RCC 7860 (cell line): ENCODE results near the gene ADRA2B.

ENCODE experiments used
- DNase-seq: peaks from one replicate; pipeline ENCODE4 v3.0.0-alpha.2; 2015; ENCODE audit warnings: low spot score
- FAIRE-seq: peaks from 2 replicates; lab custom pipeline; 2012; peaks lifted over from hg19 to GRCh38; lab: Jason Lieb, UNC

The ADRA2B gene

DNA sequence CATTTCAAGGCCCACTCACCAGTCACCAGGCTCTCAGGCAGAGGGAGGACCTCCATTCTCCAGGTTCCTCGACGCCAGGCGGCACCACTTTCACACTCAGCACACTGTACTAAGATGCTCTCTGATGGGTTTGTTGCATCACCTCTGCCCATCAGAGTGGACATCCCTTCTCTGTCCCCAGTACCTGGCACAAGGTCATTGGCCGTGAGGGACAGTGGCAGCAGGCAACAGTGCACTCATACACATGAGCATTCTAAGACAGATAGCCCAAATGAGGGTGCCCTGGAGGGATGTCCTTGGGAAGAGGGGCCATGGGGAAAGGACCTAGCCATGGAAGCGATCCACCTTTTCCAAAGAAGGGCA is 3.0 kb upstream of the ADRA2B start:
- FAIRE-seq (no peak), DNase-seq (no peak)

DNA sequence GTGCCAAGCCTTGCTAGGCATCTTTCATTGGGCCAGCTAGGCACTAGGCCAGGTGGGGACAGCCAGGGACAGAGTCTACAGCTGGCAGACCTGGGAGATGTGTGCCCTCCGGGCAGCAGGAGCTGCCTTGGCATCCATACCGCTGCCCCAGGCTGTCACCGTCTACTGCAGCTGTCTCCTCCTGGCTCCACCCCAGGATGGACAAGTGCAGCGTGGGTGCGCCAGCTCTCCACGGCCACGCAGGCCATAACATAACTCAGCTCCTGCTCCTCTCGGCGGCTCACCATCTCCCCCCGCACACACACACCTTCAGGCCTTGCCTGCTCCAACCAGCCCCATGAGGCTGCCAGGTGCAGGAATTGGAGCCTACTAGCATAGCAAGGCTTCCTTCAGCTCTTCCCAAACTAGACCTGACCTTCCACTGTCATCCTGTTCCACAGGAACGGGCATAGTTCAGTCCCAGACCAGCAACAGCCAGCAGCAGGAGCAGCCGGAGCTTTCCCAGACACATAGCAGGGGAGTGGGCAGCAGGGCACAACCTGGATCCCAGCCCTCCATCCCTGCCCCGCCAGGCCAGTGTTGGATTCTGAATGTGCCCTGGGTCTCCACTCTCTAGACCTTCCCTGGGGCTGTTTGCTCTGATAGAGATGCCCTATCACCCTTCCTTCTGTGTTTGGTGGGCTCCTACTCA is 2.5 kb upstream of the ADRA2B start:
- no peak for DNase-seq
- no peak for FAIRE-seq

GRCh38 chr2:96117701-96118588 is 1.6 kb upstream of the ADRA2B start:
- FAIRE-seq (no peak), DNase-seq (no peak)

DNA sequence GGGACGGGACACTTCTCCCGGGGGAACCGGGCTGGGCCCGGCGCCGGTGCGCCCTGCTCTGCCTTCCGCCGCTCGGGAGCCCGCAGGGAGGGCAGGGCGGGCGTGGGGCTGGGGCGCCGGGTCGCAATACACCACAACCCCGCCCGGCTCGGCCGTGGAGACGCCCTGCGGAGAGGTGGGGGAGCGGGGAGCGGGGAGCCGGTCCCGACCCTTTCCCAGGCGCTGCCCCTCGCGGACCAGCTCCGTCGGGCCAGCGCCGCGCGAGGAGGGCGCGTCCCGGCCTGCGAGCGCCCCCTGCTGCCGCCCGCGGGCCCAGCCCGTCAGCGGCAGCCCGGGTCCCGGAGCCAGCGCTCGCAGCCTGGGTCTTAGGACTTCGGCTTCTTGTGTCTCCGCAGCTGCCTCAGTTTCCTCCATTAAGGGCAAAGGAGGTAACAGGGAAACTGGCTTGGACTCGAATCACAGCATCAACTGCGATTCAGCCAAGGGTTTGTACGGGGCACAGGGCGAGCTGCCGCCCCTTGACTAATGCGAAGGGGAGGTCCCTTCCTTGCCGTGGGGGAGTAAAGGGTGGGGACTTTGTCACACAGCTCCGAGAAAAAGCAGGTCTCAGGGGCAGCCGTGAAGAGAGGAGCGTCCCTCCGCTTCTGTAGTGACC is 635 bp upstream of the ADRA2B start:
- no peak for FAIRE-seq

GRCh38 chr2:96115631-96116423 is 544 bp downstream of the ADRA2B start:
- FAIRE-seq, result no peak
- DNase-seq, result no peak

More for the DNA sequence above, 635 bp upstream of the ADRA2B start:
- no peak for DNase-seq

- DNase-seq (no peak), FAIRE-seq (no peak)
Measured at GRCh38 chr2:96114903-96115581, 1.3 kb downstream of the ADRA2B start.

GRCh38 chr2:96114546-96114902 is 1.8 kb downstream of the ADRA2B start:
- DNase-seq (no peak), FAIRE-seq (no peak)

GRCh38 chr2:96113951-96114350 is 2.4 kb downstream of the ADRA2B start:
- DNase-seq (no peak), FAIRE-seq (no peak)

DNA sequence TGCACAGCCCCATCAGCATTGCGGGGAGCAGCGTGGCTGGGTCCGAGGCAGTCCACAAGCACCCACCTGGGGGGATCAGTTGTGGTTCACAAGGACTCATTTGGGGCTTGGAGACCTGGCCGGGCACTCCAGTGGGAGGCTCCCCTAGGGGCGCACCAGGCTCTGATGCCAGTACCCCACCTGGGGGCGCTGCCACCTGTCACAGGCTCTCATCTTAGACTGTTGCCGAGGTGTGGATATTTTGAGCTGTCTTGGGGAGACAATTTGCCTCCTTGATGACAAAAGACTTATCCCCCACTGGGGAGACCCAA is 3.0 kb downstream of the ADRA2B start:
- no peak for FAIRE-seq

DNA sequence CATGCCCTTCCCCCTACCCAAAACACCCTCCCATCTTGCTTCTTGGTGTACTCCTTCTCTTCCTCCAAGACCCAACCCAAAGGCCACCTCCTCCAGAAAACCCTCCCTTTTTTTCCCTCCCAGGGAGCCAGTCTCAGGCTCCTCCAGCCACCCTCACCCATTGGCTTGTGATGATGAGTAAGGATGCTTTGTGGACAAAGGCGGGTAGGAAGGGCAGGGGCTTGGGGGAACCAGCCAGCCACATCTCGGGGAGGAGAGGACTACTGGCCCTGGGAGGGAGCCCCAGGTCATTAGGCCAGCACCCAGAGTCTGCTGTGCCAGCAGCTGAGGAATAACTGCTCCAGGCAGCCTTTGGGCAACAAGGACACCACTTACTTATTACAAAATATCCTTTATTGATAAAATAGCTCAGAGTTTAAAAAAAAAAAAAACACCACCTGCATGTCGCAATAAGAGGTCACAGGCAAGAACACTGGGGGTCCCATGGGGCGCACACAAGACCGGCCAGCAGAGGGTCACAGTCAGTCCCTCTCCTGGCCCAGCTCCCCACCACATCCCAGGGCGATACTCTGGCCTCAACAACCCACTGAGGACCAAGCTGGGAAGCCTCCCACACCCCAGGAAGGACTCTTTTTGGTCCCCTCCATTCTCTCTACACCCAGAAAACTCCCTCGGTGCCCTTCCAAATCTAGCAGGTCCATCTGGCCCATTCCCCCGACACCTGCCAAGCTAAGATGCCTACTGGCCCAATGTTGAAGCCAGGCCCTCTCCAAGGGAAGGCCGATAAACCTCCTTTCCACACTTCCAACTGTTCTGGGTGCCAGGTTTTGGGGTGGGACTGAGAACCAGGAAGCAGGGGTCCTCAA is 3.6 kb downstream of the ADRA2B start:
- DNase-seq (no peak), FAIRE-seq (no peak)

More for the DNA sequence above, 3.0 kb downstream of the ADRA2B start:
- DNase-seq, result no peak

DNA sequence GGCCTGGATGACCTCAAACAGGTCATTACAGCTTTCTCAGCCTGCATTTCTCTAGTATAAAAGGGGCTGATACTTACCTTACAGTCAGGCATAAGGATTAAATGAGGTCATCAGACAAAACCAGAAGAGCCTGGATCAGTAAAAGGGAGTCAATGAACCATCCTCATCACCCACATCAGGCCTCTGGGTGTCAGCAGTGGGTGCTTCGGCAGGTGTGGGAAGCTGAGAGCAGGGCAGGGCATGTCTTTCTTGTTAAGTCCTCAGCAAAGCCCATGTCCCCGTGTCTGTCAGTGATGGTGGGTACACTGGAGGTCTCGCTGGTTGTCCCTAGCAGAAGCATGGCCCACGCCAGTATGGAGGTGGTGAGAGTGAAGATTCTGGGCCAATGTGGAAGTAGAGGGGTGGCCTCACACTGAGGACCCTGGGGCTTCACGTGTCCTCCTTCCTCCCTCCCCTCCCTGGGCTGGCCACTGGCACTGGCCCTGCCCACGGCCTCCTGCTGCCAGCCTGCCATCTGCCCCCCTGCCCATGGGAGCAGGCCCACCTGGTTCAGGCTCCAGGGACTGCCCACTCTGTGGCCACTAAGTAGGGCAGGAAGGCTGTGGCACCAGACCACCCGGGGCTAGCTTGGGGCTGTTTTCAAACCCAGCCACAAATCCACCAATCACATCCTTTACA is 4.4 kb downstream of the ADRA2B start:
- FAIRE-seq (no peak), DNase-seq (no peak)

DNA sequence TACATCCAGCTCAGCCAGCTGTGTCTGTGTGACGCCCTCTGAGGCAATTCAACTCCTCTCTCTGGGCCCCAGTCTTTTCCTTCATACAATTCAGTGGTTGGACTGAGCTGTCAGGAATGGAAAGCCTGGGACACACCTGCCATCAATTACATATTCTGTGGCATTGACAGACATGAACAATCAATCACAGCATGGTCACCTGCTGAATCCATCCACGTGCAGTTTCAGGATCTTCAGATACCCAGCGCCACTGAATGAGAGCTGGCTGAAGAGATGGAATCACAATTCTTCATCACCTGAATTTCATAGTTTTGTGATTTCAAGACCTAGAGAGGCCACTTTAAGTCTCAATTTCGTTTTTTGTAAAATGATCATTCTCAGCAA is 5.1 kb downstream of the ADRA2B start:
- FAIRE-seq (no peak), DNase-seq (no peak)

DNA sequence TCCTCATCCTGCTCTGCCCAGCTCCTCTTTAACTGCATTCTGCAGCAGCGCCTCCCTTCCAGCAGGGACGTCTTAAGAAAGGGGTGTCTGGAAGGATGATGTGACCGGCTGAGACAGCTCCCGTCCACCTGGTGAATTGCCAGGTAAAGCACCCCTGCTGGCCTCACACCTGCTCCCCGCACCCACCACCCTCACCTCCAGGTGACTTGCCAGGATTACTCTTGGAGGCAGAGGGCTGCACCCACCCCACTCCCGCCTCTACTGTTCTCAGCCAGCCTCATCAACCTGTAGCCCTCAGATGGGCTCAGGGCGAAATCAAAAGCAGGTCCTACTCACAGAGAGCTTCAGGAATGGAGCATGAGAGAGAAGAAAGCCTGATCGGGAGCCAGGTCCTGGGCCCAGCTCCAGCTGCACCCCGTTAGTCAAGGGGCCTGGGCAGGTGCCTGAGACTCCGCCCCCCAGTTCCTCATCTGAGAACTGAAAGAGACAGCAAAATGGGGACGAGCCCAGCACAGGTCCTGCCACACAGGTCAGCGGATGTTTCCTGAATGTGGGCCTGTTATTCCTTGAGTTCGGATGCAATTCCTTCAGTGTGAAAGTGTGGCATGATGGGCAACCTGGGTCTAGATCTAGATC is 5.6 kb downstream of the ADRA2B start:
- no peak for FAIRE-seq

GRCh38 chr2:96109931-96110511 is 6.3 kb downstream of the ADRA2B start:
- DNase-seq (no peak), FAIRE-seq (no peak)

More for the DNA sequence above, 5.6 kb downstream of the ADRA2B start:
- DNase-seq, result no peak

GRCh38 chr2:96109361-96109680 is 7.0 kb downstream of the ADRA2B start:
- DNase-seq, result no peak
- no peak for FAIRE-seq

DNA sequence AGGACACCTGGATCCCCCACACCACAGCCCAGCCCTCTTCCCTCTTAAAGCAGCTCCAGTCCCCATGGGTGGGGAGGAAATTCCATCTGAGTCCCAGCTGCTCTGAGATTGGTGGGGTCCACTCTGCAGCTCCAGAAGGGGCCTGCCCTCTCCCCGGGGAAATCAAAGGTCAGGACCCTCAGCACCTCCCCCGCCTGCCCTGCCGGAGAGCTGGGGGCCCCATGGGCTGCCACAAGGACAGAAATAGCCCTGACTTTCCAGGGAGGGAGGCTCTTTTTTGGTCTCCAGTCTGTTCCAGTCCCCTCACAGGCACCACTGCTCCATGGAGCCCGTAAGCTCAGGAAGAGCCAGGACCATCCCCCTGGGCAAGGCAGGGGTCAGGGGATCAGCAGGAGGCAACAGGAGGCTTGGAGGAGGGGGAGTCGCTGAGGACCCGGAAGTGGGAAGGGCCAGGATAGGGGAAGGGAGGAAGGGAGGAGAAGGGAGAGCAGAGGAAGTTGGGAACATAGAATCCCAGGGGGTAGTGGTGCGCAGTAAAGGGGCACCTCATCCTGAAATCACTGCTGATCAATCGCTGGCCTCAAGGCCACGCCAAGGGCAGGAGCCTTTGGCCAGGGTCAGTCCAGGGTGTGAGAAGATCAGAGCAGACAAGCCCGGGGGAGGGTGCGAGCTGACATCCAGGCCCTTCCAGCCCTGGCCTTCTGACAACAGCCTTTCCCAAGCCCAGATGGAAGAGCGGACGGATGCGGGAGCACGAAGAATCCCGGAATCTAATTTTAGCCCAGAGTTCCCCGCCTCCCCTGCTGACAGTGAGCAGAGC is 7.6 kb downstream of the ADRA2B start:
- FAIRE-seq (no peak), DNase-seq (no peak)

DNA sequence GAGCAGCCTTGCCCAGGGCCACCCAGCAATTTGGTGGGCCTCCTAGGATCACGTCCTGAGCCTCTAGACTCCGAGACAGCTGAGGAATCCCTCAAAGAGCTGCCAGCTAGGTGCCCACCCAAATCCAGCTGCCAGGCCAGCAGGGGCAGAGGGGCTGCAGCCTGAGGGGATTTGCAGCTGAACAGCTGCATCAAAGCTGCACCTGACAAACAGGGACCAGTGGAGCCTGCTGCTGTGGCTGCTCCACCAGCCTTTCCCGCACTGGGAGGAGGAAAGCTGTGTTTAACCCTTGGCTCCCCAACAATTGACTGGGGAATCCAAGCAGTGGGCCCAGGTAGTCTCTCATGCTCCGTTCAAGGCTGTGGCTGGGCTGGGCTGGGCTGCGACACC is 8.2 kb downstream of the ADRA2B start:
- FAIRE-seq (no peak), DNase-seq (no peak)

DNA sequence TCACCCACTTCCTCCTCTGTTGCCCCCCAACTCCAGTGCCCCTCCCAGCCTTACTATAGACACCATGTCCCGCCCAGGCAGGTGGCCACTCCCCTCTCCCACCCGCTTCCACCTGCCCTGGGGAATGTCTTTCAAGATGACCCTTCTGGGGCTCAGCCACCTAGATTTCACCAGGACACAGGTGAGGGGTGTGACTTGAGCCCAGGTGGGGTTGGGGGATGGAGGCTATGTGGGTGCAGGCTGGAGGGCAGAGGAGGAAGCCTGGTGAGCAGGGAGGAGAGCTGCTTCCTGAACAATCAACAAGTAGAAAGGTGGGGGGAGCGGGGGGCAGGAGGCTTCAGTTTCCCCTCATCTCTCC is 8.7 kb downstream of the ADRA2B start:
- no peak for FAIRE-seq
- no peak for DNase-seq
